ENCODE measurements around the gene KLK3. TPM values are rescaled to one million over a fixed set of nuclear protein-coding genes. Genes with fewer than 3 reads are reported as not detected.

KLK3 gene
- total and polyA plus RNA-seq, 2 of the 8 experiments (the other 6 are each of a cell fraction or from before 2014, with no cell fraction given), result 0.08 TPM; not detected in 1

DNA sequence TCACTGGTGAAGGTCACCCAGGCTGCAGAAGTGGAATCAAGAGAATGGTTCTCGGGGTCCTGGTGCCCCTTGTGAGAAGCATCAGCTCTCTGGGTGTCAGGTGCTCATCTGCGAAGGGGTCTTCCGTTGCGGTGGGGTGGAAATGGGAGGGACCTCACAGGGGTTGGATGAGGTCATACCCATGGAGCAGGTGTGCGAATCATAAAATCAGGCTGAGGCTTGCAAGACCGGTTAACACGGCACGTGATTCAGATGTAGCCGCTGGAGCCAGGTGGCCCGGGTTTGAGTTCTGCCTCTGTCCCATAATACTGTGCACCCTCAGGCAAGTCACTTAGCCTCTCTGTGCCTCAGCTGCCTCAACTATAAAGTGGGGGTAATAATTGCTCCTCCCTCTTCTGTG lies 17.4 kb upstream of the KLK3 start:
- no peak for DNase-seq (ENCODE audit: low read depth in 1 of 2, low spot score in 2 of 2)
- POLR2A ChIA-PET (ENCODE audit: partially characterized antibody), result interaction anchor here (0.6 to 5.4 kb wide), 5 partner anchors 32 to 913 kb away, joined by 3 to 24 read pairs (median 5); no protein-coding TSS in a partner anchor

More for the DNA sequence above, 17.4 kb upstream of the KLK3 start:
- no peak overlapping the region for H3K23ac ChIP-seq (ENCODE audit: insufficient read length)
- no peak overlapping the region for H3K18ac ChIP-seq (ENCODE audit: extremely low read depth, low read length)
- no peak overlapping the region for H4K8ac ChIP-seq (ENCODE audit: extremely low read depth, insufficient read depth, low read length)
- H3K56ac ChIP-seq (replicated peaks; ENCODE audit: insufficient read length, low read depth, low read length), result no peak overlapping the region
- H2BK20ac ChIP-seq (ENCODE audit: low read length), result no peak overlapping the region
- H3K9me3 ChIP-seq (ENCODE audit: insufficient read depth in 2 of 2, low read depth in 1 of 2, low read length in 1 of 2), result no peaks in the 10 kb centered on the region
- no peak overlapping the region for H2BK120ac ChIP-seq (replicated peaks; ENCODE audit: low read depth, low read length)
- no peaks in the 10 kb centered on the region for H3K36me3 ChIP-seq (ENCODE audit: control insufficient read depth in 2 of 4, insufficient read depth in 4 of 4, low read length in 3 of 4)
- no peak overlapping the region for H2BK5ac ChIP-seq (ENCODE audit: low read depth, low read length)
- no peak overlapping the region for H3K27ac ChIP-seq (ENCODE audit: low read depth, low read length)
- no peaks in the 10 kb centered on the region for H3K79me2 ChIP-seq (ENCODE audit: control insufficient read depth in 1 of 2, insufficient read depth in 2 of 2, low read length in 2 of 2)
- peak overlapping the region; percentile 50; the same call in 1 of the 2 replicates for H2BK12ac ChIP-seq (ENCODE audit: low read depth, low read length)
- no peak overlapping the region for H2BK15ac ChIP-seq (ENCODE audit: low read length)
- CTCF ChIA-PET (ENCODE audit: partially characterized antibody), result interaction anchor here (0.9 to 1.4 kb wide), 6 partner anchors 18 to 168 kb away, joined by 3 to 6 read pairs (median 4); partner anchors contain the start of gene KLK3
- H3K27me3 ChIP-seq (replicated peaks in 1 of 4; ENCODE audit: control insufficient read depth in 3 of 4, extremely low read depth in 1 of 4, insufficient read depth in 3 of 4, low read length in 3 of 4), result peaks cover 0 to 22% (median 7%) of the 10 kb centered on the region in 4 experiments; a peak in 6 of 7 replicates
- peaks cover 0 to 7% (median 2%) of the 10 kb centered on the region in 4 experiments; a peak in 3 of 7 replicates for H3K4me1 ChIP-seq (replicated peaks in 1 of 4; ENCODE audit: control insufficient read depth in 3 of 4, insufficient read depth in 4 of 4, low read length in 3 of 4)
- H2AFZ ChIP-seq (ENCODE audit: low read length), result no peak overlapping the region
- H3K4me3 ChIP-seq (ENCODE audit: extremely low read depth in 1 of 4, insufficient read depth in 2 of 4, low read depth in 3 of 4, low read length in 4 of 4), result no peak overlapping the region
- no peak overlapping the region for H4K5ac ChIP-seq (ENCODE audit: insufficient read length, low read depth, low read length)
- no peak overlapping the region for H2AK5ac ChIP-seq (ENCODE audit: low read depth, low read length)
- no peak overlapping the region for H3K4me2 ChIP-seq (ENCODE audit: insufficient read depth in 1 of 2, low read depth in 2 of 2, low read length in 2 of 2)
- H3K23me2 ChIP-seq (ENCODE audit: low read depth, low read length), result peaks cover 8% of the 10 kb centered on the region; the same call in 1 of the 2 replicates
- TF ChIP-seq CREB1 (IDR thresholded peaks at IDR 0.05) (no peak), TAF1 (IDR thresholded peaks at IDR 0.05; ENCODE audit: low read depth, low read length) (no peak), RFX5 (IDR thresholded peaks at IDR 0.05; ENCODE audit: borderline replicate concordance, low read depth, low read length) (no peak), SAP30 (IDR thresholded peaks at IDR 0.05; ENCODE audit: insufficient read depth, insufficient replicate concordance, low read length) (no peak), TEAD4 (IDR thresholded peaks at IDR 0.05; ENCODE audit: low read depth, low read length) (no peak), JUN (IDR thresholded peaks at IDR 0.05; ENCODE audit: low read depth, low read length) (no peak), USF2 (IDR thresholded peaks at IDR 0.05; ENCODE audit: low read length) (no peak), GTF2F1 (IDR thresholded peaks at IDR 0.05; ENCODE audit: borderline replicate concordance, low read depth, low read length) (no peak), SP2 (IDR thresholded peaks at IDR 0.05; ENCODE audit: low read length) (no peak)
- H3K79me1 ChIP-seq (ENCODE audit: low read depth, low read length), result no peaks in the 10 kb centered on the region
- H4K20me1 ChIP-seq (replicated peaks in 1 of 2; ENCODE audit: control insufficient read depth in 1 of 2, insufficient read depth in 2 of 2, low read length in 2 of 2), result no peaks in the 10 kb centered on the region
- no peak overlapping the region for H3K9ac ChIP-seq (replicated peaks in 1 of 4; ENCODE audit: extremely low read depth in 1 of 4, low read depth in 3 of 4, low read length in 3 of 4)
- 91% methylated on average over 10 of the region's 10 CpGs; no CpG with 5 or more reads in 1 of the 2 experiments for WGBS, 2 experiments (ENCODE audit: extremely low coverage in 1 of 2, insufficient coverage in 1 of 2, insufficient read length in 1 of 2, insufficient replicate concordance in 2 of 2, low coverage in 1 of 2, low lambda C conversion rate in 2 of 2, missing lambda C conversion rate in 1 of 2)
- H3K14ac ChIP-seq (ENCODE audit: insufficient read length), result no peak overlapping the region
- H3K4ac ChIP-seq (replicated peaks; ENCODE audit: insufficient read length, low read depth, low read length), result no peak overlapping the region
- no peak for FAIRE-seq
- no peak overlapping the region for H4K91ac ChIP-seq (replicated peaks; ENCODE audit: insufficient read length, low read length)

All from H1 (cell line).